HG03280 (cell line): ENCODE measurements around the gene SEMA6C.
"Not testable (repeated sequence)": the region's sequence is repeated elsewhere in the genome, so short reads cannot be mapped to it uniquely, and the experiment has no call there.

ENCODE experiments used
- ATAC-seq: cut with Tn5 transposase; IDR thresholded peaks from one replicate; pipeline ENCODE4 v1.9.1; 2021; ENCODE audit warnings: mild to moderate bottlenecking, moderate library complexity; ENCODE audit not compliant: unreplicated experiment

Gene SEMA6C

GRCh38 chr1:151146412-151147131 lies at the start of gene SEMA6C:
TSS of gene SEMA6C (minus strand) at chr1:151146631. CDS start at chr1:151142621, 4,010 bp downstream.
- peak; percentile 95 for ATAC-seq

GRCh38 chr1:151194894-151195594 lies 48.6 kb upstream of the SEMA6C start:
- ATAC-seq: not testable (repeated sequence)

GRCh38 chr1:151193856-151194255 lies 47.4 kb upstream of the SEMA6C start:
- ATAC-seq: no peak

GRCh38 chr1:151193304-151193703 lies 46.9 kb upstream of the SEMA6C start:
- no peak for ATAC-seq

DNA sequence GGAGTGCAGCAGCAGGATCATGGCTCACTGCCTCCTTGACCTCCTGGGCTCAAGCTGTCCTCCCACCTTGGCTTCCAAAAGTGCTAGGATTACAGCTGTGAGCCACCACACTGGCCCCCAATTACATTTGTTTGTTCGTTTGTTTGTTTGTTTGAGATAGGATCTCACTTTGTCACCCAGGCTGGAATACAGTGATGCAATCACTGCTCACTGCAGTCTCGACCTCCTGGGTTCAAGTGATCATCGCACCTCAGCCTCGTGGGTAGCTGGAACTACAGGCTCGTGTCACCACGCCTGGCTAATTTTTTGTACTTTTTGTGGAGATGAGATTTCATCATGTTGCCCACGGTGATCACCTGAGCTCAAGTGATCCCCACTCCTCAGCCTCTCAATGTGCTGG lies 45.6 kb upstream of the SEMA6C start:
- no peak for ATAC-seq

DNA sequence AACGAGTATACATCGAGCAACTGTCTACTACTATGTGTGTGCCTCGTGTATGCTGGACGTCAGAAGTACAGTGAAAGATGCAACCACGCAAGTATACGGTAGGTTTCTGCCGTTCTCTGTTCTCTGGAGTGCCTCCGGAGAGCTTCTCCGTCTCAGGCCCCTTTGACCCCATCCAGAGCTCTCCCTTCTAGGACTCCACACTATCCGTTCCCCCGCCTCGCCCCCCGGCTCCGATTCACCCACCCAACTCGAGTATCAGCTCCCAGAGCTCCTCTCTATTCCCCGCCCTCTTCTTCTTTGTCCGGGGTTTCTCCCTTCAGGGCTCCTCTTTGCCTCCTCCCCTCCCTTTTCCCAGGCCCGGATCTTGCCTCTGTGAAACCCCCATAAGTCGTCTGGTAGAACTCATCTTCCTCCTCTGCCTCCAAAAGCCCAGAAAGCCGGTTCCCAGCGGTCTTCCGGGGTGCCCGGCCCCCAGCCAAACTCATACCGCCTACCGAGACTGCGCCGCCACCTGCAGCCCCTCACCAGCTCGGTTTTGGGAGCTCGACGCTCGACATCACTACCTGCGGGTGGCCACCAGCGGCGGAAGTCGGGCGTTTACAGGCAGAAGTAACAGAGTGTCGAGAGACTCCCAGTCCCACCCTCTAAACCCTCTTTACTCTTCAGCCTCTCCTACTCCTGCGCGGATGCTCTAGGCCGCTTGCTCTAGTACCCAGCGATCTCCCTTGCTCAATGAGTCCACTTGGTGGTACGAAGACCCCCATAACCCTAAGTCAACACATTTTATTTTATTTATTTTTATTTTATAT lies 43.4 kb upstream of the SEMA6C start, which contains the start of gene VPS72:
TSS of gene VPS72 (minus strand) at position 561 of the 809 bp plus-strand sequence. CDS start at position 485, 76 bp downstream.
- peak; percentile 82 for ATAC-seq

DNA sequence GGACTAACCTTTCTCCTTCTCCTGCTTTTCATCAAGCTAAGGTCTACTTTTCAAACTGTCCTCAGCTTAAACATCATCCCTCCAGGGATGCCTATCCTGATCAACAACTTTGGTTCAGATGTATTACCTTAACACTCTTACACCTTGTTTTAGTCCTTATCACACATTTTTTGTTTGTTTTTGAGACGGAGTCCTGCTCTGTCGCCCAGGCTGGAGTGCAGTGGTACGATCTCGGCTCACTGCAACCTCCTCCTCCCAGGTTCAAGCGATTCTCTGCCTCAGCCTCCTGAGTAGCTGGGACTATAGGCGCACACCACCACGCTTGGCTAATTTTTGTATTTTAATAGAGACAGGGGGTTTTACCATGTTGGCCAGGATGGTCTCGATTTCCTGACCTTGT lies 42.2 kb upstream of the SEMA6C start:
- not testable (repeated sequence) for ATAC-seq

DNA sequence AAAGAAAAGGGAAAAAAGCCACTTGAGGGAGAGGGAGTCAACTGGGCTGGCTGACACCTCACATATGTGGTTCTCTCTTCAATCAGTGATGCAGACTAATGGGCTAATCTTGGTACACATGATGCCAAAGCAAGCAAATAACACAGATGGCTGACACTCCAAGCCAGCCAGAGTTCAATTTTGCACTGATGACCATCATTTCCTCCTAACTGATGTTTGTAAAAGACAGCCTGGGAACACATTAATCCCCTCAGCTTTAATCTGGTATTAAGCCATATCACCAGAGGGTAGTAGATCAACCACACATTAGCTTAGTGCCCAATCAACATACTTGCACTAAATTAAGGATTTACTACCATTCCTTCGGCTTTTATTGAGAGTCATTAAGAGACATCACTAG lies 40.8 kb upstream of the SEMA6C start:
- ATAC-seq: no peak

DNA sequence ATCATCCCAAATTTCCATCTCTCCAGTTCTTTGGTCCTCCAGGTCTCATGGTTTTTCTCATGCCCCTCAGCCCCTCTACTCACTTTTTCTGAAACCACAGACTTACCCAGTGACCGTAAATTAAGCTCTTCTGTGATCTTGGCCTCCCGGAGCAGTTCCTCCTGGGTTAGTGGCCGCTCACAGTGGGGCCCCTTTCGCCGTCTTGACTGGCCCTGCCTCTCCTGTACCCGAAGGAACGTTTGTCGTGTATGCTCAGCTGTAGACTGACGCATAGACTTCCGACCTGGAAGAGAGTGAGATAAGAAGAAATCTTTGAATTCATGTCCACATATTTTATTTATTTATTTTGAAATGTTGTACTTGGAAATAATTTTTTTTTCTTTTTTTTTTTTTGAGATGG lies 37.8 kb upstream of the SEMA6C start:
- ATAC-seq: no peak

DNA sequence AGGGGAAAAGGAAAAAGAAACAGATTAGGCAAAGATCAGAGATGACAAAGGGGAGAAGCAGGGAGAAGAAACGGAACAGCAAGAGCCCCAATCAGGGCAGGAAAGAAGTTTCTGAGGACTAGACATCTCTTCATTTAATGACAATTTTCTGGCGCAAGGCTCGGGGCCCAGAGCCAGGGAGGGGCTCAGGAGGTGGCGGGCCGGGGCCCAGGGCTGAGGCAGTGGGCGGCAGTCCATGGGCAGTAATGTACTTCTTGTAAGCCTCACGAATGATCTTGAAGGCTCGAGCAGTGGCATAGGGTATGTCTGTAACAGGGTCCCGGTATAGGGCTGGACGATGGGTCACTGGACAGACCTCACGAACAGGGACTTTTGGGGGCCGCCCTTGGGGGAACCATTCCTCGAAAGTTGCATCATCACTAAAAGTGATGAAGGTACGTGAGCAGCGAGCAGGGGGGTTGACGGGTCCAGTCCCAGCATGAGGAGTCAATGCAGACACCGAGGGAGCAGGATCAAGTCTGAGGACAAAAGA lies 30.1 kb upstream of the SEMA6C start:
- ATAC-seq: no peak

DNA sequence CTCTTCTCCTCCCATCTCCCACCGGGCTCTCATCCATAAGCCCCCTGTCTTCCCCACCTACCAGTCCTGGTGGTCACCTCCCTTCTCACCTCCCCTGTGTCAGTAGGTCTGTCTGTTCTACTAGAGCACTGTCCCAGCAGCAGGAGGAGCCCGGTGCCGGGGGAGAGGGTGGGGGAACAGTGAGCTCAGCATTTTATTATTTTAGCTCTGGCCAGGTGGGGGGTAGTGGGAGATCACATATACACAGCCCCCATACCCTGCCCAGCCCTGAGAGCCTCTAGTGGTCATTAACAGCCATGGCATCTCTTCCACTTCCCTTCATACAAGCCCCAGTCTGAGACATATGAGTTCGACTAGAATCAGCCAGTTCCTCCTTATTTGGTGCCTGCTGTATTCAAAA lies 29.4 kb upstream of the SEMA6C start, which contains the start of gene TMOD4:
TSS of gene TMOD4 (minus strand) at position 119 of the 400 bp plus-strand sequence. CDS start 1,106 bp downstream, outside the sequence.
- no peak for ATAC-seq

DNA sequence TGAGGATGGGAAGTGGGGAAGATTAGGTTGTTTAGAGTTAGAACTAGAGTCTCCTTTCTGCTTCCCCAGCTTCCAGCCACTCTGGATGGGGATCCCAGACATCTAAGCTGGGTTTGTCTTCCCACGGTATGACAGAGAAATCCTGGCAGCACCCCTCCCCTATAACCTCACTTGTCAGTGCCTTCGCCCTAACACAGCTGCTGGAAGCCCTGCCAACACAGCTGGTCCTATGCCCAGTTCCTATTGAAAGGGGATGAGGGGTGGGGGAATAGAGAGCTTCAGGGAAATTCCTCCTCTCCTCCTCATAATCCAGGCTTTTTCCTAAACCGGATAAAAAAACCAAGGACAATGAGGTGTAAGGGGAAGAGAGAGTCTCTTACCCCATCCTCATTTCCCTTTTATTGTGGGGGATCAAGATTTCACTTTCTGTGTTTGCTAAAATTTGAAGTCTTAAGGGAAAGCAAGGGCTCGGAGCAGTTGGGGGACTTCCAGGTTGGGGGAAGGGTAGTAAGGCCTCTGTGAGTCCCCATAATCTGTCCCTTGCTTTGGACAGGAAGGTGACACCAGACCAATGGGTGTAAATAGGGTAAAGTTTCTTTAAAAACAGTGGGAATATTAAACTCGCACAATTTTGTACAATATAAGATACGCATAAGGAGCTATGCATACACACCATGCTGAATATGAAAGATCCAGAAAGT lies 28.8 kb upstream of the SEMA6C start:
- no peak for ATAC-seq

DNA sequence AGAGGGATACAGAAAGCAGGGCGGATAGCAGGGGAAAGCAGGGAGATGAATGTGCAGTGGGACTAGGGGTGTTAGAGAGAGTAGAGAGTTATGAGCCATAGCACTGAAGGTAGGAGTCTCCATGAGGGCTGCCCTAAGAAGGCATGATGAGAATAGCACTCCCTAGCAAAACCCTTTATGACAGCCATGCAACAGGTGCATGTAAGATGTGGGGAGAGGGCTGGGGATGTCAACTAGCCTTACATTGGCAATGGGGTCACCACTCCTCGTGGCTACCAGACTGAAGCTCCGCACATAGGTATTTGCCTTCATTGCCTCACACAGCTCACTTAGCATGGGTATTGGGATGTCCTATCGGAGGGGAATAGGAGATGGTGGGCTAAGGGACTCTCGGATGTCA lies 24.8 kb upstream of the SEMA6C start:
- ATAC-seq: no peak

GRCh38 chr1:151167116-151167515 lies 20.7 kb upstream of the SEMA6C start:
- no peak for ATAC-seq

GRCh38 chr1:151166505-151166956 lies 20.1 kb upstream of the SEMA6C start:
- no peak for ATAC-seq

DNA sequence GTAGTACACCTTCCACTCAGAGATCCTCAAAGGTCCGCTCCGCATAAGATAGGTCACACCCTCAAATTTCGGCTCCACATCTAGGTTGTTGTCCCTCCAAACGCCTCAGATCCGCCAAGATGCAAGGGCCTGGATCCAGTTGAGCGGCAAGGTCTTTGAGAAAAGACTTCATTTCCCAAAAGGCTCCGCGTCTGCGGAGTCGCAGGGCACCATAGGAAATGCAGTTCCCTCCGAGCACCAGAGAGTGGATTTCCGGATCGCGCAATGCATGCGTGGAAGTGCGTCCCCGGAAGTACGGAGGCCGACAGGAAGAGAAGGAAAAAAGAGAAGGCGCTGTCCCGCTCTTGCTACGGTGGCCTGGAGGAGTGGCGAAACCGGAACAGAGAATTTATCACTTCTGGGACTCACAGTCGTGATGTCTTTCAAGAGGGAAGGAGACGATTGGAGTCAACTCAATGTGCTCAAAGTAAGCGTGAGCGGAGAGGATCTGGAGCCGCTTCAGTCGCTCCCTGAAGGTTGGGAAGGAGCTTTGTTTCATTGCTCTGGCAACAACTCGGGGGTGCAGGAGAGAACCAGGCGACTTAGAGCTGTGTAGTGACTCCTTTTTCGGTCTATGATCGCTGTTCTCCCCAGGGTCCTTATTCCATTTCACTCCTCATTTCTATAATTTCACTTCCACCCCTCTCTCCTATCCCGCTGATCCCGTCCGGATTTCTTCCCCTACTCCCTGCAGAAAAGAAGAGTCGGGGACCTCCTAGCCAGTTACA lies 19.5 kb upstream of the SEMA6C start, which contains the start of the genes LYSMD1 and SCNM1:
TSS of gene LYSMD1 (minus strand) at position 165 of the 767 bp plus-strand sequence. CDS start 644 bp downstream, outside the sequence.
TSS of gene SCNM1 (plus strand) at position 407 of the 767 bp plus-strand sequence. CDS start at position 416, 9 bp downstream.
- peak; percentile 93 for ATAC-seq

DNA sequence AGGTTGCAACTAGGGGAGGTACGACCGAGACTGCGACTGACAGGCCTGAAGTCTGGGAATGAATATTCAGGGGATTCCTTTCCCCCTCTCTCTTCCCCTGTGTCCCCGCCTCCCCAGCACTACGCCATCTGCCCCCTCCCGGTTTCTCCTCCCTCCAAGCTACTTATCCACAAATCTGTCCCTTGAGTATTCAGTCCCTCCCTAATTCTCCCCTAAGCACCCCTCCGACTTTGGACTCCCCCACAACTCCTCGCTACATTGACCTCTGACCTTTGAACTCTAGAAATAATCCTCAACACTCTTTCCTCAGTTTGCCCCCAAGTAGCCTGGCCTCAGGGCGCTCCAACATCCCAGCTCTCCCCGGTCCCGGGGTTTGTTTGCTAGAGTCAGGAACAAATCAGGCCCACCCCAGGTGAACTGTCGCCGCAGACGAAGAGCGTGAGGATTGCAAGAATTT lies 18.9 kb upstream of the SEMA6C start:
- peak; percentile 10 for ATAC-seq

DNA sequence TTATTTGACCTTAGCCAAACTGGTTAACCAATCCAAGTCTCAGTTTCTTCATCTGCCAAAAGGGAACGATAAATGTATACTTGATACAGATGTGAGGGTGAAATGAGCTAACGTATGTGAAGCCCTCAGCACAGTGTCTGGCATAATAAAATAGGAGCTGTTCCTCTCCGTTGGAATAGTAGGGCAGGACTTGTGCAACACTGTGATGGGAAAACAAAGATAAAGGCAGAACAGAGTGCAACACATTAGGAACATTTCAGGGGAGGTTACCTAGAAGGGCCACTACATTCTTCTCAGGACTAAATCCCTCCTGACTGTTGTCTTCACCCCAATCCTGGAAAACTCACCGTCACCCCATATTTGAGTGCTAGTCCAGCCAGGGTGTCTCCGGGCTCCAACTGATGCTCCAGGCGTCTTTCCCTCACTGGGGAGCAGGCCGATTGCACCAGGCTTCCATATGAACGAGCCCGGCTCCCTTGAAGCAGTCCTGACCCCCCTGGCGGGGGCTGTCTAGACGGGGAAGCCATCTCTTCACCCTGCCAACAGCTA lies 18.4 kb upstream of the SEMA6C start:
- no peak for ATAC-seq

DNA sequence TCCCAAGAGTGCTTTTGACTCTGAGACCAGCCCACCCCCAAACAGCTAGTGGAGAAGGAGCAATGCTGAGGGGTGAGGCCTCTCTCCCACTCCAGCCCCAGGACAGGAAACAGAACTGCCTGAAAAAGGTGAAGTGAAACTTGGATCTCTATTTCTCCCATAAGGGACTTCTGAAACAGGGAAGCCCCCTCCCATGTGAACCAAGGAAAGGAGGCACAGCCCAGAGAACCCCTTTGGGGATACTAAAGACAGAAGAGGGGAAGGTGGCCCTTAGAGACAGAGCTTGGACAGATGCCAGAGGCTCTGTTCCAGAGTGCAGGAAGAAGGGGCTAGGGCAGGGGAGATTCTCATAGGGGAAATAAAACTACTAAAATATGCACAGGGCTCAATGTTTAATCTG lies 12.9 kb upstream of the SEMA6C start:
- no peak for ATAC-seq
